Suprapubic skin (tissue), 4 donors: Measurements from ENCODE around the gene IGFBP2. TPM values are rescaled to one million over a fixed set of nuclear protein-coding genes. Genes with fewer than 3 reads are reported as not detected.

Source experiments
- DNase-seq, 2 donors: peaks; one replicate each; pipeline ENCODE4 v3.0.0-alpha.2; 2019; ENCODE audit warnings: low spot score in 2 of 2
- H3K27ac ChIP-seq: fragments of 200-600 bp; sonication (generic); one replicate; pipeline ENCODE4 v1.5.1; 2019
- H3K27me3 ChIP-seq: fragments of 200-600 bp; sonication (generic); one replicate; pipeline ENCODE4 v1.5.1; 2019
- H3K36me3 ChIP-seq: fragments of 200-600 bp; sonication (generic); one replicate; pipeline ENCODE4 v1.5.1; 2019
- H3K4me1 ChIP-seq: fragments of 200-600 bp; sonication (generic); one replicate; pipeline ENCODE4 v1.5.1; 2019
- H3K4me3 ChIP-seq: fragments of 200-600 bp; sonication (generic); one replicate; pipeline ENCODE4 v1.5.1; 2019; ENCODE audit warnings: mild to moderate bottlenecking
- H3K9me3 ChIP-seq: fragments of 200-600 bp; sonication (generic); one replicate; pipeline ENCODE4 v1.5.1; 2019
- CTCF ChIP-seq, 2 donors: fragments of 200-600 bp in 1 of 2; fragments of 450-650 bp in 1 of 2; sonication (generic) in 1 of 2; IDR thresholded peaks; one replicate each; pipeline ENCODE4 v1.5.1; 2016 to 2019; ENCODE audit warnings: antibody characterized with exemption in 2 of 2, mild to moderate bottlenecking in 1 of 2, moderate library complexity in 1 of 2
- EP300 ChIP-seq: sonication (generic); formaldehyde crosslinking; IDR thresholded peaks from one replicate; pipeline ENCODE4 v1.6.1; 2017; ENCODE audit warnings: antibody characterized with exemption
- POLR2A ChIP-seq, 2 donors: fragments of 450-650 bp; IDR thresholded peaks; one replicate each; pipeline ENCODE4 v1.6.1; 2017; ENCODE audit warnings: antibody characterized with exemption in 2 of 2, mild to moderate bottlenecking in 2 of 2, moderate library complexity in 2 of 2
- POLR2AphosphoS5 ChIP-seq, 3 donors: sonication (generic); formaldehyde crosslinking; IDR thresholded peaks; one replicate each; pipeline ENCODE4 v1.6.1; 2017; ENCODE audit warnings: antibody characterized with exemption in 3 of 3
- WGBS: methylation state at CpG from one replicate; pipeline ENCODE4 v1.1.5; 2018; 5-methylcytosine and 5-hydroxymethylcytosine counted together
- total RNA-seq, 4 donors: library from RNA; depleted of rRNA; stranded (reverse); fragments of >200 nt; gene quantifications; one replicate each; pipeline ENCODE4 v1.1.0, GENCODE V29; 2016

The IGFBP2 gene
- total RNA-seq, 4 donors from 2014 or later: 7.5 to 28.3 (median 18.7) TPM

- DNase-seq: no peak
- no peak for TF ChIP-seq POLR2AphosphoS5 (IDR thresholded peaks at IDR 0.05)
- no peak for TF ChIP-seq POLR2A (IDR thresholded peaks at IDR 0.05)
- no peak for TF ChIP-seq EP300
- TF ChIP-seq CTCF (IDR thresholded peaks at IDR 0.05): no peak
- Histone ChIP-seq H3K9me3 (no peaks in the 10 kb centered on the region), H3K27me3 (no peaks in the 10 kb centered on the region), H3K4me3 (no peak overlapping the region), H3K27ac (no peak overlapping the region), H3K36me3 (no peaks in the 10 kb centered on the region), H3K4me1 (peaks cover 2% of the 10 kb centered on the region)
- WGBS: 81% methylated on average over 6 of the region's 6 CpGs
Observed at GRCh38 chr2:216651351-216651881, 18.2 kb downstream of the IGFBP2 start.

- Histone ChIP-seq H3K4me1 (peaks cover 2% of the 10 kb centered on the region), H3K36me3 (no peaks in the 10 kb centered on the region), H3K9me3 (no peaks in the 10 kb centered on the region), H3K4me3 (no peak overlapping the region), H3K27ac (no peak overlapping the region), H3K27me3 (no peaks in the 10 kb centered on the region)
- TF ChIP-seq CTCF (IDR thresholded peaks at IDR 0.05): no peak
- TF ChIP-seq EP300: no peak
- no peak for TF ChIP-seq POLR2A (IDR thresholded peaks at IDR 0.05)
- no peak for TF ChIP-seq POLR2AphosphoS5 (IDR thresholded peaks at IDR 0.05)
- no peak for DNase-seq
- 61% methylated on average over 4 of the region's 4 CpGs for WGBS
Observed at GRCh38 chr2:216652566-216652965, 19.3 kb downstream of the IGFBP2 start.

- TF ChIP-seq CTCF (IDR thresholded peaks at IDR 0.05) (no peak), POLR2AphosphoS5 (IDR thresholded peaks at IDR 0.05) (no peak), EP300 (no peak), POLR2A (IDR thresholded peaks at IDR 0.05) (no peak)
- Histone ChIP-seq H3K4me3 (no peak overlapping the region), H3K9me3 (no peaks in the 10 kb centered on the region), H3K4me1 (peaks cover 2% of the 10 kb centered on the region), H3K27ac (no peak overlapping the region), H3K27me3 (no peaks in the 10 kb centered on the region), H3K36me3 (no peaks in the 10 kb centered on the region)
- DNase-seq: no peak
- WGBS: 92% methylated on average over 4 of the region's 4 CpGs
Observed at GRCh38 chr2:216653093-216653799, 20.0 kb downstream of the IGFBP2 start.

GRCh38 chr2:216653931-216654365, 20.7 kb downstream of the IGFBP2 start:
- Histone ChIP-seq H3K36me3 (no peaks in the 10 kb centered on the region), H3K27ac (no peak overlapping the region), H3K27me3 (no peaks in the 10 kb centered on the region), H3K9me3 (no peaks in the 10 kb centered on the region), H3K4me3 (no peak overlapping the region), H3K4me1 (peaks cover 3% of the 10 kb centered on the region)
- TF ChIP-seq POLR2A (IDR thresholded peaks at IDR 0.05): no peak
- no peak for TF ChIP-seq CTCF (IDR thresholded peaks at IDR 0.05)
- TF ChIP-seq EP300: no peak
- WGBS: 58% methylated on average over 2 of the region's 2 CpGs
- DNase-seq: no peak

- no peaks in the 10 kb centered on the region for H3K36me3 ChIP-seq
- no peak overlapping the region for H3K4me3 ChIP-seq
- TF ChIP-seq POLR2A (IDR thresholded peaks at IDR 0.05): no peak
- H3K9me3 ChIP-seq: no peaks in the 10 kb centered on the region
- H3K4me1 ChIP-seq: peaks cover 9% of the 10 kb centered on the region
- no peak overlapping the region for H3K27ac ChIP-seq
- 77% methylated on average over 2 of the region's 2 CpGs for WGBS
- no peak for DNase-seq
- H3K27me3 ChIP-seq: no peaks in the 10 kb centered on the region
Observed at GRCh38 chr2:216654528-216655052, 21.4 kb downstream of the IGFBP2 start.
